ENCODE results near the gene DENND1B.
"Not testable (repeated sequence)": the region's sequence is repeated elsewhere in the genome, so short reads cannot be mapped to it uniquely, and the experiment has no call there.

DENND1B gene

GRCh38 chr1:197567442-197567841 lies 207.8 kb downstream of the DENND1B start:
- in situ Hi-C loops (cut with MboI; ENCODE audit: low sequenced_read_pairs), result no loop called here

GRCh38 chr1:197561041-197561440 lies 214.2 kb downstream of the DENND1B start:
- in situ Hi-C loops (cut with MboI; ENCODE audit: low sequenced_read_pairs), result no loop called here

- in situ Hi-C loops (cut with MboI; ENCODE audit: low sequenced_read_pairs), result no loop called here
These were observed 215.6 kb downstream of the DENND1B start for GRCh38 chr1:197559655-197560054.

GRCh38 chr1:197559244-197559643 lies 216.0 kb downstream of the DENND1B start:
- in situ Hi-C loops (cut with MboI; ENCODE audit: low sequenced_read_pairs), result no loop called here

- in situ Hi-C loops (cut with MboI; ENCODE audit: low sequenced_read_pairs), result no loop called here
These were observed 218.0 kb downstream of the DENND1B start for GRCh38 chr1:197557302-197557701.

GRCh38 chr1:197553281-197553680 lies 222.0 kb downstream of the DENND1B start:
- in situ Hi-C loops (cut with MboI; ENCODE audit: low sequenced_read_pairs), result no loop called here

GRCh38 chr1:197546989-197547388 lies 228.3 kb downstream of the DENND1B start:
- in situ Hi-C loops (cut with MboI; ENCODE audit: low sequenced_read_pairs), result no loop called here

GRCh38 chr1:197544553-197544952 lies 230.7 kb downstream of the DENND1B start:
- in situ Hi-C loops (cut with MboI; ENCODE audit: low sequenced_read_pairs), result no loop called here

- in situ Hi-C loops (cut with MboI; ENCODE audit: low sequenced_read_pairs), result no loop called here
These were observed 231.2 kb downstream of the DENND1B start for GRCh38 chr1:197544130-197544529.

GRCh38 chr1:197541411-197541810 lies 233.9 kb downstream of the DENND1B start:
- in situ Hi-C loops (cut with MboI; ENCODE audit: low sequenced_read_pairs), result no loop called here

- in situ Hi-C loops (cut with MboI; ENCODE audit: low sequenced_read_pairs), result no loop called here
These were observed 248.4 kb downstream of the DENND1B start for GRCh38 chr1:197526736-197527371.

- in situ Hi-C loops (cut with MboI; ENCODE audit: low sequenced_read_pairs), result no loop called here
These were observed 254.1 kb downstream of the DENND1B start for GRCh38 chr1:197521118-197521739.

GRCh38 chr1:197519741-197520334 lies 255.4 kb downstream of the DENND1B start:
- in situ Hi-C loops (cut with MboI; ENCODE audit: low sequenced_read_pairs), result no loop called here

GRCh38 chr1:197515421-197515820 lies 259.9 kb downstream of the DENND1B start:
- in situ Hi-C loops (cut with MboI; ENCODE audit: low sequenced_read_pairs), result no loop called here

- in situ Hi-C loops (cut with MboI; ENCODE audit: low sequenced_read_pairs), result no loop called here
These were observed 264.4 kb downstream of the DENND1B start for GRCh38 chr1:197510691-197511378.

GRCh38 chr1:197496722-197497121 lies 278.6 kb downstream of the DENND1B start:
- in situ Hi-C loops (cut with MboI; ENCODE audit: low sequenced_read_pairs), result no loop called here

- in situ Hi-C loops (cut with MboI; ENCODE audit: low sequenced_read_pairs), result not testable (repeated sequence)
These were observed 283.8 kb downstream of the DENND1B start for GRCh38 chr1:197491505-197491904.

- in situ Hi-C loops (cut with MboI; ENCODE audit: low sequenced_read_pairs), result no loop called here
These were observed 288.3 kb downstream of the DENND1B start for GRCh38 chr1:197486946-197487345.

GRCh38 chr1:197485790-197486189 lies 289.5 kb downstream of the DENND1B start:
- in situ Hi-C loops (cut with MboI; ENCODE audit: low sequenced_read_pairs), result no loop called here

- in situ Hi-C loops (cut with MboI; ENCODE audit: low sequenced_read_pairs), result no loop called here
These were observed 294.2 kb downstream of the DENND1B start for GRCh38 chr1:197481101-197481500.

GRCh38 chr1:197480446-197480845 lies 294.8 kb downstream of the DENND1B start:
- in situ Hi-C loops (cut with MboI; ENCODE audit: low sequenced_read_pairs), result no loop called here

- in situ Hi-C loops (cut with MboI; ENCODE audit: low sequenced_read_pairs), result no loop called here
These were observed 303.1 kb downstream of the DENND1B start for GRCh38 chr1:197472141-197472540.

Data from HL-60/S4 treated with phorbol 12-myristate 13-acetate at 8.2 ng/mL for 4 days and 3 days (cell line).